ENCODE data around the gene POLR3H. TPM values are rescaled to one million over a fixed set of nuclear protein-coding genes. Genes with fewer than 3 reads are reported as not detected.

Gene POLR3H
- polyA plus RNA-seq, 1 donor from 2014 or later, result 28.0 TPM

- peak overlapping the region; percentile 22 for H2AFZ ChIP-seq (ENCODE audit: low read depth, low read length)
- TF ChIP-seq SMC3 (conservative IDR thresholded peaks at IDR 0.05; ENCODE audit: poor library complexity), result peak; percentile 76
- TF ChIP-seq EZH2 (IDR thresholded peaks at IDR 0.05; ENCODE audit: borderline replicate concordance, insufficient read depth, low read length, poor library complexity, severe bottlenecking), result no peak
- peak; percentile 58 for TF ChIP-seq MXI1 (conservative IDR thresholded peaks at IDR 0.05; ENCODE audit: poor library complexity, severe bottlenecking)
- peak; percentile 81 for TF ChIP-seq EP300 (conservative IDR thresholded peaks at IDR 0.05; ENCODE audit: poor library complexity, severe bottlenecking)
- TF ChIP-seq POLR2AphosphoS5 (IDR thresholded peaks at IDR 0.05), result peak; percentile 76
- peak; percentile 60 for TF ChIP-seq TAF1 (IDR thresholded peaks at IDR 0.05; ENCODE audit: low read depth)
- peak; percentile 51 for TF ChIP-seq REST (IDR thresholded peaks at IDR 0.05; ENCODE audit: borderline replicate concordance)
- TF ChIP-seq RAD21 (conservative IDR thresholded peaks at IDR 0.05), result peak; percentile 66
- peak; percentile 69 for TF ChIP-seq CTCF (IDR thresholded peaks at IDR 0.05; ENCODE audit: poor library complexity, severe bottlenecking)
- H3K4me3 ChIP-seq (ENCODE audit: low read length), result peak overlapping the region; percentile 63
- H3K36me3 ChIP-seq (ENCODE audit: insufficient read depth, low read length), result no peaks in the 10 kb centered on the region
- H3K79me2 ChIP-seq (replicated peaks; ENCODE audit: insufficient read depth, low read length), result peaks cover 68% of the 10 kb centered on the region
- H3K4me2 ChIP-seq (ENCODE audit: low read length), result peak overlapping the region; percentile 87
- no peaks in the 10 kb centered on the region for H3K27me3 ChIP-seq (ENCODE audit: insufficient read depth, low read depth, low read length)
- H4K20me1 ChIP-seq (ENCODE audit: insufficient read depth), result no peaks in the 10 kb centered on the region
- H3K9ac ChIP-seq (ENCODE audit: low read length), result peak overlapping the region; percentile 80
- no peaks in the 10 kb centered on the region for H3K9me3 ChIP-seq (ENCODE audit: low read length)
- H3K27ac ChIP-seq (ENCODE audit: low read length), result peak overlapping the region; percentile 98
- peaks cover 4% of the 10 kb centered on the region for H3F3A ChIP-seq (ENCODE audit: insufficient read depth, low read length, poor library complexity, severe bottlenecking)
- no peaks in the 10 kb centered on the region for H3K9me2 ChIP-seq (ENCODE audit: insufficient read depth, low read length)
These were observed 64.4 kb downstream of the POLR3H start for GRCh38 chr22:41479671-41480396.

- TF ChIP-seq SMC3 (conservative IDR thresholded peaks at IDR 0.05; ENCODE audit: poor library complexity) (no peak), EZH2 (IDR thresholded peaks at IDR 0.05; ENCODE audit: borderline replicate concordance, insufficient read depth, low read length, poor library complexity, severe bottlenecking) (no peak), EP300 (conservative IDR thresholded peaks at IDR 0.05; ENCODE audit: poor library complexity, severe bottlenecking) (no peak), RAD21 (conservative IDR thresholded peaks at IDR 0.05) (no peak), TAF1 (IDR thresholded peaks at IDR 0.05; ENCODE audit: low read depth) (no peak), POLR2AphosphoS5 (IDR thresholded peaks at IDR 0.05) (no peak), MXI1 (conservative IDR thresholded peaks at IDR 0.05; ENCODE audit: poor library complexity, severe bottlenecking) (no peak), REST (IDR thresholded peaks at IDR 0.05; ENCODE audit: borderline replicate concordance) (no peak), CTCF (IDR thresholded peaks at IDR 0.05; ENCODE audit: poor library complexity, severe bottlenecking) (no peak)
- H3K9me2 ChIP-seq (ENCODE audit: insufficient read depth, low read length), result no peaks in the 10 kb centered on the region
- no peak overlapping the region for H2AFZ ChIP-seq (ENCODE audit: low read depth, low read length)
- peaks cover 64% of the 10 kb centered on the region for H3K79me2 ChIP-seq (replicated peaks; ENCODE audit: insufficient read depth, low read length)
- H3K27ac ChIP-seq (ENCODE audit: low read length), result peak overlapping the region; percentile 98
- no peaks in the 10 kb centered on the region for H3K36me3 ChIP-seq (ENCODE audit: insufficient read depth, low read length)
- H3F3A ChIP-seq (ENCODE audit: insufficient read depth, low read length, poor library complexity, severe bottlenecking), result peaks cover 4% of the 10 kb centered on the region
- no peaks in the 10 kb centered on the region for H4K20me1 ChIP-seq (ENCODE audit: insufficient read depth)
- no peaks in the 10 kb centered on the region for H3K9me3 ChIP-seq (ENCODE audit: low read length)
- H3K27me3 ChIP-seq (ENCODE audit: insufficient read depth, low read depth, low read length), result no peaks in the 10 kb centered on the region
- H3K4me3 ChIP-seq (ENCODE audit: low read length), result peak overlapping the region; percentile 63
- H3K4me2 ChIP-seq (ENCODE audit: low read length), result peak overlapping the region; percentile 87
- H3K9ac ChIP-seq (ENCODE audit: low read length), result peak overlapping the region; percentile 80
These were observed 65.3 kb downstream of the POLR3H start for GRCh38 chr22:41478891-41479521.

All from neural cell (in vitro differentiated cells).